Measurements from ENCODE around the gene HBE1.
"Not testable (repeated sequence)": the region's sequence is repeated elsewhere in the genome, so short reads cannot be mapped to it uniquely, and the experiment has no call there.

The HBE1 gene

DNA sequence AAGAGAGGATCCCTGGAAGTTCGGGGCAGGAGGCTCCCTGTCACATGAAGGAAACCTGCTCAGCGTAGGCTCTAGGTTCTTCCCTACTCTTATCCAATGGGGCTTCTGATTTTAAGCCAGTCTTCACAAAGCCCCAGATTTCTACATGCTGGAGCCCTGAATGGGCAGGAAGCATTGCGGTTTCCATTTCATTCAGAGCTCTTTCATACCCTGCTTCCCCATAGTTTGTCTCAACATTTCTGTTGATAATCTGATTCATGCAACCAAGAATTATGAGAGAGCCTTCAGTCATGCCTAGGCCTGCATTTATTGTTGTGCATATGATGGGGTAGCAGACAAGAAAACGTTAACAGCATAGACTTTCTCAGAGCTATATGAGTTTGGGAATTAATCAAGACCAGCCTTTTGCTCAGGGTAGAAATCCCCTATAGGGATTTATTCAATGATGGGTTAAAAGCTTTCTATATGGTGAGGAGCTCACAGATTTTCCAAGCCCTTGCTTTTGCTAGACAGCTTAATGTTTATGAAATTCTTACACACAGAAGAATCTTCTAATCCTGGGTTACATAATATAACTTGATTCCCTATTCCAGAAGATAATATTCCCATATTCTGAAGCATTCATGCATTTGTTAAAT, 16.1 kb upstream of the HBE1 start:
- no peak for DNase-seq (ENCODE audit: low spot score)

DNA sequence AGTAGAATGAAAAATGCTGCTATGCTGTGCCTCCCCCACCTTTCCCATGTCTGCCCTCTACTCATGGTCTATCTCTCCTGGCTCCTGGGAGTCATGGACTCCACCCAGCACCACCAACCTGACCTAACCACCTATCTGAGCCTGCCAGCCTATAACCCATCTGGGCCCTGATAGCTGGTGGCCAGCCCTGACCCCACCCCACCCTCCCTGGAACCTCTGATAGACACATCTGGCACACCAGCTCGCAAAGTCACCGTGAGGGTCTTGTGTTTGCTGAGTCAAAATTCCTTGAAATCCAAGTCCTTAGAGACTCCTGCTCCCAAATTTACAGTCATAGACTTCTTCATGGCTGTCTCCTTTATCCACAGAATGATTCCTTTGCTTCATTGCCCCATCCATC, 14.9 kb upstream of the HBE1 start:
- DNase-seq (ENCODE audit: low spot score): no peak

DNA sequence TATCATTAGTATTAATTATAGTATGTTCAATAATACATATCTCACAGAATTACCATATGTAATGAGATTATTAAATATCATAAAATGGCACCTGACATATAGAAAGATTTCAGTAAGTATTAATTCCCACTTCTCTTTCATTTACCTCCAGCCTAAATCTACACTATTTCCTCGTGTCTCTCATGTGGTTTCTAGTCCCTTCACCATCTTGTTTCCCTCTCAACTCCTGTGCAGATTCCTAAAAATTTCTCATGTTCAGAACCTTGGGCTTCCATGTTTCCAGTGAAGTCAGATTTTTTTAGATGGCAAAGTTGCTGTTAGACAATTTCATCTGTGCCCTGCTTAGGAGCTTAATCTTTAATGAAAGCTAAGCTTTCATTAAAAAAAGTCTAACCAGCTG, 14.1 kb upstream of the HBE1 start:
- no peak for DNase-seq (ENCODE audit: low spot score)

DNA sequence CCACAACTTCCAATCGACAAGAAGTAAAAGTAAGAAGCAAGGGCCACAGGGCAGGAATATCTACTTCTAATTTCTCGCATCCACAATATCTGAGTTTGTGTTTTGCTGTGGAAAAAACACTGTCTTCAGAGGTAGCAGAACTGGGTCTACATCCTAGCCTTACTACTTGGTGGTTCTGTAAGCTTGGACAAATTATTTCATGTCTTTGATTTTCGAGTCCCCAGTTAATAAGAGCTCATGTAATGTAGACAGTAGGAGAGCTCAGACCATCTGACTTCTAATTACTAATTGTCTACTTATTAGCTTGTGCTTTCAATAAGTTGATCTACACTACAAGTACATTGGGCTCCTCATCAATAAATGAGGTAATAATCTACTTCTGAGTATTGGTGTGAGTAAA, 13.3 kb upstream of the HBE1 start:
- DNase-seq (ENCODE audit: low spot score): no peak

DNA sequence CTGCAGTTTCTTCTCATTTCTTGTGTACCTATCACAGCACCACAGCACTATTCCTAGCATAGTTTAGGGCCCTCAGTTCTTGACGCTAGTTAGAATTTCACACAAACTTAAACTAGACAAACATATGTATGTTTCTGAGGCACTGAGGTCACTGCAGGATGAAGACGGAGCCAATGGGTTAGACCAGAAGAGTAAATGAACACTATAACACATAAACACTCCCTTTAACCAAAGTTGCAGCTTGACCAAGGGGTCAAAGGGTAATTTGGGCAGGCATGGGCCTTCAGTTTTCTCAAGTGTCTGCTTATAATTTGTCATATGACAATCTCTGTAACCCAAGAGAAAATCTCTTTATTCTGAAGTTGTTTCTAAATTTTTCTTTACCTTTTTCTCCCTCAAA, 12.9 kb upstream of the HBE1 start:
- DNase-seq (ENCODE audit: low spot score): no peak

DNA sequence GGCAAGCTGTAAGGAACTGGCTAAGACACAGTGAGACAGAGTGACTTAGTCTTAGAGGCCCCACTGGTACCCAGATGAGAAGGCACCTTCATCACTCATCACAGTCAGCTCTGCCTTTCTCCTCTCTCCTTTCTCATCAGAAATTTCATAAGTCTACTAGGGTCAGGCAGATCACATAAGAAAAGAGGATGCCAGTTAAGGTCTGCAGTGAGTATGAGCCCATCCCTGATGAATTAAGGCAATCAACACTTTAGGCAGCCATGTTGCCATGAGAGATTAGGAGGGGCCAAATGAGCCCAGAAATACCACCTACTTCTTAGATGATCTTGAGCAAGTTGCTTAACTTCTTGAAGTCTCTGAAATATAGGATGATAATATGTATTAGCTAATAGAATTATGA, 11.9 kb upstream of the HBE1 start:
- DNase-seq (ENCODE audit: low spot score): no peak

DNA sequence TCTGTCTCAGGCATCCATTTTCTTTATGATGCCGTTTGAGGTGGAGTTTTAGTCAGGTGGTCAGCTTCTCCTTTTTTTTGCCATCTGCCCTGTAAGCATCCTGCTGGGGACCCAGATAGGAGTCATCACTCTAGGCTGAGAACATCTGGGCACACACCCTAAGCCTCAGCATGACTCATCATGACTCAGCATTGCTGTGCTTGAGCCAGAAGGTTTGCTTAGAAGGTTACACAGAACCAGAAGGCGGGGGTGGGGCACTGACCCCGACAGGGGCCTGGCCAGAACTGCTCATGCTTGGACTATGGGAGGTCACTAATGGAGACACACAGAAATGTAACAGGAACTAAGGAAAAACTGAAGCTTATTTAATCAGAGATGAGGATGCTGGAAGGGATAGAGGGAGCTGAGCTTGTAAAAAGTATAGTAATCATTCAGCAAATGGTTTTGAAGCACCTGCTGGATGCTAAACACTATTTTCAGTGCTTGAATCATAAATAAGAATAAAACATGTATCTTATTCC, 10.9 kb upstream of the HBE1 start:
- DNase-seq (ENCODE audit: low spot score): peak; percentile 97

DNA sequence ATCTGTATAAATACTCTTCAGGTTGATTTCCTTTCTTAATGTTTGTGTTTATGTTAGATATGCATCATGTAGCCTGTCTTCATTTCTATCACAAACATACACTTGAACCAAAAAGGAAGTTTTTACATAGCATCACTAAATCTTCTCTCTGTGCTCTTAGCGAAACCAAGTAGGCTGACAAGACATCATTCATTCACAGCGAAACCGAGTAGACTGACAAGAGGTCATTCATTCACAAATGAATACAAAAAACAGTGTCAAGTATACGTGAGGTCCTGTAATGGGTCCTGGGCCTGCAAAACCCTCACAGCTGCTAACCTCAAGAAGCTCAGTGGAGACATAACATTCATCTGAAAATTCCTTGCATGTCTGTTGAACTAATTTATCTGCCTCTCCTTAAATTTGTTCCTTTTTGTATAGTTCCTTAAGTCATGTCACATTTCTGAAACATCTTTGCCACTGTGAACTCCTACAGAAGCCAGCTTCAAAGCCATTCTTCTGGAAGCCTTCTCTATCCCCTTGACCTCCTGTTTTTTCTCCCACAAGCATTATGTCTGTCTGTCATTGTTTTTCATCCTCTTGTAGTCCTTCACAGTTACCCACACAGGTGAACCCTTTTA, 9.8 kb upstream of the HBE1 start:
- no peak for DNase-seq (ENCODE audit: low spot score)

DNA sequence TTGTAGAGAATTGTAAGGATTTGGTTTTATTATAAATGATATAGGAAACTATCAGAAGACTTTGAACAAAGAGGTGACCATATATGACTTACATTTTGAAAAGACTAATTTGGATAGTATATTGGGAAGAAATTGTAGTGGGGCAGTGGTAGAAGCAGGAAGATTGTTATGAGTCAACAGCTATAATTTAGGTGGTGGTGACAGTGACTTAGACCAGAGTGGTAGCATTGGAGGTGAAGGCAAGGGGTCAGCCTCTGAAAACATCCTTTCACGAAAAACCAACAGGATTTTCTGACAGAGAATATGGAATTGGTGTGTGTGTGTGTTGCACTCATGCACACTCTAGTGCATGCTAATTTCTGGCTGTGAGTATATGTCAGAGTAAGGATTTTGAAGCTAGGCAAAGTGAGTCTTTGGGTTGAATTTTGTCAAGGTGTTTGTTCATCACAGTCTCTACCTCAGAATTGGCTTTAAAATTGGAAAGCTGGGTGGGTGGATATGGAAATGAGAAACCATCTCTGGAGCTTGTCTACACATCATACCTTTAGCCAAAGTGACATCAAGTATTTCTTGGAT, 8.2 kb upstream of the HBE1 start:
- DNase-seq (ENCODE audit: low spot score): no peak

DNA sequence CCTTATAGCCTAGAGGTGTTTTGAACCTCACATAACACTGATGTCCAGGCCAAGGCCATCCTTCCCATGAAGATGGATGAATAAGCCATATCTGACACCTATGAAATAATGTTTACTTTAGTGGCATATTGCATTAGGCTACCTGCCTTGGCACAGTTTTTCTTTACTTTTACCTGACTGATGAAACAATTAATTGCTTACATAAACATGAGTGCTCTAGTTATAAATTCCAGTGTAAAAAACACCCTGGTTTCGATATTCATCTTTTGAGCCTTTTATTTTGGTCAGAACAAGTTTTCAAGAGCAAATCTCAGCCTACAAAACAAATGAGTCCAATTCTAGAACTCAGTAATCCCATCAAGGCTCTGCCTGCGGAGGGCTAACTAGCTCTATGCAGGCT, 7.0 kb upstream of the HBE1 start:
- DNase-seq (ENCODE audit: low spot score): no peak

DNA sequence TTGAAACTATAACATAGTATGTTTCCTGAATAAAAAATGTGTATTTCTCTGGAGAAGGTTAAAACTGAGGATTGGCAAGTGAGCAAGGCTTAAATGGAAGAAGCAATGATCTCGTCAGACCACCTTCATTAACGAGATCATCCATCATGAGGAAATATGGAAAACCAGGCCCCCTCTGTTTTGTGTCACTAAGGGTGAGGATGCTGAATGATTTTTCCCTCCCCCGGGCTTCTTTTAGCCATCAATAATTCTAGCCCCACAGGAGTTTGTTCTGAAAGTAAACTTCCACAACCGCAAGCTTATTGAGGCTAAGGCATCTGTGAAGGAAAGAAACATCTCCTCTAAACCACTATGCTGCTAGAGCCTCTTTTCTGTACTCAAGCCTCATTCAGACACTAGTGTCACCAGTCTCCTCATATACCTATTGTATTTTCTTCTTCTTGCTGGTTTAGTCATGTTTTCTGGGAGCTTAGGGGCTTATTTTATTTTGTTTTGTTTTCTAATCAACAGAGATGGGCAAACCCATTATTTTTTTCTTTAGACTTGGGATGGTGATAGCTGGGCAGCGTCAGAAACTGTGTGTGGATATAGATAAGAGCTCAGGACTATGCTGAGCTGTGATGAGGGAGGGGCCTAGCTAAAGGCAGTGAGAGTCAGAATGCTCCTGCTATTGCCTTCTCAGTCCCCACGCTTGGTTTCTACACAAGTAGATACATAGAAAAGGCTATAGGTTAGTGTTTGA, 5.8 kb upstream of the HBE1 start:
- DNase-seq (ENCODE audit: low spot score): no peak

DNA sequence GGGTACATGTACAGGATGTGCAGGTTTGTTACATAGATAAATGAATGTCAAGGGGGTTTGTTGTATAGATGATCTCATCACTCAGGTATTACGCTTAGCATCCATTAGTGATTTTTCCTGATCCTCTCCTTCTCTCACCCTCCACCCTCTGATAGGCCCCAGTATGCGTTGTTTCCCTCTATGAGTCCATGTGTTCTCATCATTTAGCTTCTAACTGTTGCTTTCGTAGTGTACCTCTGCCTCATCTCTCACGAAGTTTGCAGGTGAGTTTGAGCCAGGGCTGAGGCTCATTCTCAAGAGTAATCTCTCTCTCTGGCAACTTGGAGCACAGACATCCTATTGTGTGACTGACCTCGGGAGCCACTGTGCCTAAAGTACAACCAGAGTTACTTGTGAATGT, 4.7 kb upstream of the HBE1 start:
- no peak for DNase-seq (ENCODE audit: low spot score)

DNA sequence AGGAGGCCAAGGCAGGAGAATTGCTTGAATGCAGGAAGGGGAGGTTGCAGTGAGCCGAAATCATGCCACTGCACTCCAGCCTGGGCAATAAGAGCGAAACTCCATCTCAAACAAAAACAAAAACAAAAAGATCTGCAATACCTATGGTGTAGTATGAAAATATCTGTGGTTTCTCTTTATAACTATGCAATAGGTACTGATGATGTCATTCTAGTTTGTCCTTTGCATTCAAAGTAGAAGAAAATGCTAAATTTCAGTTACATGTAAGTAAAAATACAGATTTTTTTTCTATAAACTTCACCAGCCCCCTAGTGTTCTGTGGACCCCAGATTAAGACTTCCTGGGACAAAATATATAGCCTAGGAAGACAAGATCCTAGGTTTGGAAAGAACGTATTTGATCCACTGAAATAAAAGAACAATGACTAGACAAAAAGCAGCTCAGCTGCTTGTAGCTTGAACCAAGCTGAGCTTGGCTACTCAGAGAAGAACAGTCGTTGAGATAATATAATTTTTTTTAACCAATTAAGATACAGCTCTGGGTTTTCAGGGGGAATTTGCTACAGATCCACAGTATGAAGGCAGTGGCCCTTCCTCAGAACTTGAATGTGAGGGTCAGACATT, 2.8 kb upstream of the HBE1 start:
- DNase-seq (ENCODE audit: low spot score): no peak

DNA sequence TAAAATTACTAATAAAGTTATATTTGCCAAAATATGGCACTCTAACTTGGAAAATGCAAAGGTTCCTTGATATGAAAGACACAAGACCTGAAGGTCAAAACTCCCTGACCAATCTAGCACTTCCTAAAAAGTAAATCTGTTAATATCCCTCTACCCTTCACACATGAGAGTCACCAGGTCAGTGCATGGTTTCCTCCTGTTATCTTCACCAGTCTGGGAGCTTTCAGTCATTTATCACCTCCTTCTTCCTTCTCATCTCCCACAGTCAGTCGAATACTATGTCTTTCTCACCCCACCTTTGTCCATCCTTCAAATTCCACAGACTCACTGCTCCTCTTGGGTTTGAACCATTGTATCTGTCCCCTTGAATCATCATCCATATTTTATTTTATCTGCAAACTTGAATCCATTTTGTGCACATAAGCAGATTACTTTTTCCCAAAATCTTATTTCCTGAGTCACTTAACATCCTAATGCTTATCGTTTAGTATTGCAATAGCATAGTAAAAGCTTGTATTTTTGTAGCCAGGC, 2.6 kb downstream of the HBE1 start:
- DNase-seq (ENCODE audit: low spot score): no peak

DNA sequence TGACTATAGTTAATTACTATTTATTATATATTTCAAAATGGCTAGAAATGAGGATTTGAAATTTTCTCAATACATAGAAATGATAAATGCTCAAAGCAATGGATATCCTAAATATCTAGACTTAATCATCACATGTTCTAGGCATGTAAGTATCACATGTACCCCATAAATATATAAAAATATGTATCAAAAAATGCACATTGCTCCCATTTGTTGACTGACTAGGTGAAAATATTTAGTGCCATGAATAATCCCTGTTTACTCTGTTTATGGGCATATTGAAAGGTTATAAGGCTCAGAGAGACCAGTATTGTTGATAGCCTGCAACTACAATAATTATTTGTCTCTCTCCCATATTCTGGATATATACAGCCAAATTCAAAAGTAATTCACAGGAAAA, 3.1 kb downstream of the HBE1 start:
- no peak for DNase-seq (ENCODE audit: low spot score)

DNA sequence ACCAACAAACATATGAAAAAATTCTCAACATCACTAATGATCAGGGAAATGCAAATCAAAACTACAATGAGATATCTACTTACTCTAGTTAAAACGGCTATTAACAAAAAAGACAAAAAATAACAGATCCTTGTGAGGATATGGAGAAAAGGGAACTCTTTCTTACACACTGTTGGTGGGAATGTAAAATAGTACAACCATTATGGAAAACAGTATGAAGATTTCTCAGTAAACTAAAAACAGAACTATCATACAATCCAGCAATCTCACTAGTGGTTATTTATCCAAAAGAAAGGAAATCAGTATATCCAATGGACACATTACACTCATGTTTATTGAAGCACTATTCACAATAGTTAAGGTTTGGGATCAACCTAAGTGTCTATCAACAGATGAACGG, 3.9 kb downstream of the HBE1 start:
- DNase-seq (ENCODE audit: low spot score): no peak

DNA sequence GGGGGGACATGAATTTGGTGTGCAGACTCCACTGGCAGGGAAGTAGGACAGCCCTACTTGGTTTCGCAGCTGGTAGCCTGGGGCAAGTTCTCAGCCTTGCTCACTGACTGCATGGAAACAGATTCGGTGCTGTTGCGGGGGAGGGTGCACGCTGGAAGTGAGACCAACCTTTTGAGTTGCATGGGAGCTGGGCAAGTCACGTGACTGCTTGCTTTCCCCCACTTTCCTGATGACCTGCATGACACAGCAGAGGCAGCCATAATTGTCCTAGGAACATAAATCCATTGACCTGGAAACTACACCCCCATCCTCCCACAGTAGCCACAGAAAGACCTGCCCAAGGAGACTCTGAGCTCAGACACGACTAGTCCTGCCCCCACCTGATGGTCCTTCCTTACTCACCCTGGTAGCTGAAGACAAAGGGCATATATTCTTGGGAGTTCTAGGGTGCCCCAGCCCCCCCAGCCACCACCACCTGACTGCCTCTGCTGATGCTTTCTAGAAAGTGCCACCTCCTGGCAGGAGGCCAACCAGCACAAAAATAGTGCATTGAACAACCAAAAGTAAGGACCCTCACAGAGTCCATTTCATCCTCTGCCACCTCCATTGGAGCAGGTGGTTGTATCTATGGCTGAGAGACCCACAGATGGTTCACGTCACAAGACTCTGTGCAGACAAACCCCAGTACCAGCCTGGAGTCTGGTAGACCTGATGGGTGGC, 11.0 kb downstream of the HBE1 start:
- DNase-seq (ENCODE audit: low spot score): no peak

DNA sequence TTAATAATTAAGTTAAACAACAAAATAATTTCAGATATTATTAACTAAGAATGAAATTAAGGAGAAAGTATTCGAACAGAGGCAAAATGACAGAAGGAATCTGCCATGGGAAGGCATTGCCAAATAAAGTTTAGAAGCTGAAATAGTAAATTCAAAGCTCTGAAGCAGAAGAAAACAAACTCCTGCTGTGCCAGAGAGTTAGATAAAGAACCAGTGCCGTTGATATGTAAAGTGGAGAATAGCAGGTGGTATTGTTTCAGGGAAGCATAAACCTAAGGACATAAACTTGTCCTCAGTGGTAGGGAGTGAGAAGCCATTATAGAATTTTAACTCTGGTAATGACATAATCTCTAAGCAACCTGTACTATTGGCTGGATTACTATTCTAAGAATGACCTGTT, 12.4 kb downstream of the HBE1 start:
- DNase-seq (ENCODE audit: low spot score): no peak

DNA sequence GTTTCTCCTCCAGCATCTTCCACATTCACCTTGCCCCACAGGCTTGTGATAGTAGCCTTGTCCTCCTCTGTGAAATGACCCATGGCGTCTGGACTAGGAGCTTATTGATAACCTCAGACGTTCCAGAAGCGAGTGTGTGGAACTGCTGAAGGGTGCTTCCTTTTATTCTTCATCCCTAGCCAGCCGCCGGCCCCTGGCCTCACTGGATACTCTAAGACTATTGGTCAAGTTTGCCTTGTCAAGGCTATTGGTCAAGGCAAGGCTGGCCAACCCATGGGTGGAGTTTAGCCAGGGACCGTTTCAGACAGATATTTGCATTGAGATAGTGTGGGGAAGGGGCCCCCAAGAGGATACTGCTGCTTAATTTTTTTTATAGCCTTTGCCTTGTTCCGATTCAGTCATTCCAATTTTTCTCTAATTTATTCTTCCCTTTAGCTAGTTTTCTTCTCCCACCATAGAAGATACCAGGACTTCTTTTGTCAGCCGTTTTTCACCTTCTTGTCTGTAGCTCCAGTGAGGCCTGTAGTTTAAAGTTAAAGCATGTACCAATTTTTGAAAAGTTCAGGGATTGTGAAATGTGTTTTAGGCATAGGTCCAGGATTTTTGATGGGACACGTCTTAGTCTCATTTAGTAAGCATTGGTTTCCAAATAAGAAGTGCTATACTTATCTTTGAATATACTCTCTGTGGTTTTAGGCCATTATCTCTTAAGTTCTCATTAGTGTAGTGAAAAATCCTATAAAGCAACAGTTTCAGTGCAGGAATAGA, 14.9 kb downstream of the HBE1 start, which contains the start of gene HBG2:
TSS of gene HBG2 (minus strand) at position 136 of the 768 bp plus-strand sequence. CDS start at position 83, 53 bp downstream.
- not testable (repeated sequence) for DNase-seq (ENCODE audit: low spot score)

DNA sequence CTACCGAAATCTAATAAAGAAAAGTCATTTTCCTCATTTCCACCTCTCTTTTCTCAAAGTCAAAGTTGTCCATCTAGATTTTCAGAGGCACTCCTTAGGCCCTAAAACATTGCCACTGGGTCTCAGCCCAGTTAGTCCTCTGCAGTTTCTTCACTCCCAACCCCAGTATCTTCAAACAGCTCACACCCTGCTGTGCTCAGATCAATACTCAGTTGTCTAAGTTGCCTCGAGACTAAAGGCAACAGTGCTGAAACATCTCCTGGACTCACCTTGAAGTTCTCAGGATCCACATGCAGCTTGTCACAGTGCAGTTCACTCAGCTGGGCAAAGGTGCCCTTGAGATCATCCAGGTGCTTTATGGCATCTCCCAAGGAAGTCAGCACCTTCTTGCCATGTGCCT, 15.7 kb downstream of the HBE1 start:
- not testable (repeated sequence) for DNase-seq (ENCODE audit: low spot score)

DNA sequence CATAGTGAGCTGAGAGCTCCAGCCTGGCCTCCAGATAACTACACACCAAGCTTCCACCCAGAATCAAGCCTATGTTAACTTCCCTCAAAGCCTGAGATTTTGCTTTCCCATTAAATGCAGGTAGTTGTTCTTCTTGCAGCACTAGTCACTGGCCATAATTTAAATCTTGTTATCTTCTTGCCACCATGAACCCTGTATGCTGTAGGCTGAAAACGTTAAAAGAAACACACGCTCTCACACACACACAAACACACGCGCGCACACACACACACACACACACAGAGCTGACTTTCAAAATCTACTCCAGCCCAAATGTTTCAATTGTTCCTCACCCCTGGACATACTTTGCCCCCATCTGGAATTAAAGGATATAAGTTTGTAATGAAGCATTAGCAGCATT, 16.3 kb downstream of the HBE1 start:
- DNase-seq (ENCODE audit: low spot score): not testable (repeated sequence)
